Pancreas (tissue), 10 donors: ENCODE measurements around the gene BRCA1. TPM values are rescaled to one million over a fixed set of nuclear protein-coding genes. Genes with fewer than 3 reads are reported as not detected.

ENCODE experiments used
- ATAC-seq, 4 donors: fragments of 200-7000 bp; cut with Tn5 transposase; one replicate each; pipeline versions ENCODE4 v1.8.0 to v1.9.1; 2020; ENCODE audit warnings: mild to moderate bottlenecking in 4 of 4, moderate library complexity in 4 of 4
- DNase-seq, 6 donors: peaks; one replicate each; pipeline ENCODE4 v3.0.0-alpha.2; 2020
- FAIRE-seq: peaks from 2 replicates; lab custom pipeline; 2012; peaks lifted over from hg19 to GRCh38; lab: Jason Lieb, UNC
- H3K27ac ChIP-seq, 4 donors: fragments of 200-600 bp; sonication (generic); 1 replicate in 3 of 4; 2 replicates in 1 of 4; pipeline versions ENCODE4 v1.5.0 to v1.8.0; 2020
- H3K27me3 ChIP-seq, 4 donors: fragments of 200-600 bp; one replicate each; pipeline ENCODE4 v1.8.0; 2021
- H3K36me3 ChIP-seq, 3 donors: fragments of 200-600 bp; sonication (generic) in 1 of 3; one replicate each; pipeline versions ENCODE4 v1.5.0 to v1.8.0; 2020 to 2021
- H3K4me1 ChIP-seq, 3 donors: fragments of 200-600 bp; one replicate each; pipeline ENCODE4 v1.8.0; 2021
- H3K4me3 ChIP-seq, 4 donors: fragments of 200-600 bp; sonication (generic) in 2 of 4; one replicate each; pipeline versions ENCODE4 v1.5.0 to v1.8.0; 2020 to 2021
- H3K9me3 ChIP-seq, 4 donors: fragments of 200-600 bp; one replicate each; pipeline ENCODE4 v1.8.0; 2021
- WGBS, 2 donors: extraction: QIAGEN DNeasy Blood & Tissue Kit; methylation state at CpG; one replicate each; pipeline ENCODE4 v1.1.7; 2013; 5-methylcytosine and 5-hydroxymethylcytosine counted together
- intact Hi-C, 3 donors: fragments of 100-400 bp; cut with DNase I; formaldehyde crosslinking; loops; one replicate each; pipeline versions ENCODE4 v1.11.1 to v1.14.2; 2022
- polyA plus RNA-seq, 2 donors: library from polyadenylated mRNA; stranded (reverse); fragments of 200-250 nt; gene quantifications; one replicate each; pipeline ENCODE4 v1.2.3, GENCODE V29; 2013
- total RNA-seq, 6 donors: library from RNA; stranded (reverse); fragmentation: NEBNext Ultra II Directional in 4 of 6; extraction: Animal tissue kit (Norgen Biotek cat#: 25700) in 4 of 6; gene quantifications; one replicate each; pipeline versions ENCODE4 v1.2.1 to v1.2.4, GENCODE V29; 2021 to 2023
- TF ChIP-seq, protein P1 (sequence below), 4 donors: fragments of 200-600 bp; sonication (generic) in 3 of 4; IDR thresholded peaks; one replicate each; pipeline versions ENCODE4 v1.5.0 to v1.8.0; 2021; ENCODE audit warnings: antibody characterized with exemption in 4 of 4
- donor health status: healthy with polysubstance abuse.
- donor health status: DM: no; HTN: no; CAD: no; lungs with moderate emphysema.
- donor health status: DM: no; HTN: no; CAD: no.
- donor health status: control.
- donor health status: control.
- donor health status: Bipolar disorder and iron deficiency.
- donor health status: DM: yes; HTN: yes; CAD: no.
- donor health status: DM: no; HTN: no; CAD: no.
- donor health status: DM: no; HTN: no; CAD: no.
- donor health status: DM: yes; HTN: yes; CAD: no.

BRCA1 gene
- total and polyA plus RNA-seq, 8 donors = 1.1 to 4.6 (median 2.4) TPM

DNA sequence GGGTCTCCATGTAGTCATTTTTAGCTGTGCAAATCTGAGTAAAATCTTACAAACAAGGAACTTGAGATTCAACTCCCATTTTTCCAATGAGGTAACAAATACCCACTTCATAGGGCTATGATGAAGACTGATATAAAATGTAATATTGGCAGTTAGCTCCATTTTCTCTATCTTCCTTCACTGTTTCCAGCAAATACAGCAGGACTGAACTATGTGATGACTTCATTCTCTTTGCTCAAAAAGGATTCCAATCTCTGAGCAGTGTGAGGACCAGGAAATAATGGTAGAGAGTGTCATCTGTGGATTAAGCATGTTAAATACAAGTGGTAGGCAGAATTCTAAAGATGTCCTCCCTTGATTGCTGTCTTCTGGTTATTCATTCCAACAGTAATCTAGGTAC, 81.9 kb downstream of the BRCA1 start:
- DNase-seq (no peak), ATAC-seq (no peak), FAIRE-seq (no peak)
- Histone ChIP-seq H3K27ac (no peak overlapping the region), H3K27me3 (no peaks in the 10 kb centered on the region), H3K4me3 (no peak overlapping the region), H3K9me3 (no peaks in the 10 kb centered on the region), H3K36me3 (no peaks in the 10 kb centered on the region), H3K4me1 (no peaks in the 10 kb centered on the region)
- TF ChIP-seq, protein P1, sequence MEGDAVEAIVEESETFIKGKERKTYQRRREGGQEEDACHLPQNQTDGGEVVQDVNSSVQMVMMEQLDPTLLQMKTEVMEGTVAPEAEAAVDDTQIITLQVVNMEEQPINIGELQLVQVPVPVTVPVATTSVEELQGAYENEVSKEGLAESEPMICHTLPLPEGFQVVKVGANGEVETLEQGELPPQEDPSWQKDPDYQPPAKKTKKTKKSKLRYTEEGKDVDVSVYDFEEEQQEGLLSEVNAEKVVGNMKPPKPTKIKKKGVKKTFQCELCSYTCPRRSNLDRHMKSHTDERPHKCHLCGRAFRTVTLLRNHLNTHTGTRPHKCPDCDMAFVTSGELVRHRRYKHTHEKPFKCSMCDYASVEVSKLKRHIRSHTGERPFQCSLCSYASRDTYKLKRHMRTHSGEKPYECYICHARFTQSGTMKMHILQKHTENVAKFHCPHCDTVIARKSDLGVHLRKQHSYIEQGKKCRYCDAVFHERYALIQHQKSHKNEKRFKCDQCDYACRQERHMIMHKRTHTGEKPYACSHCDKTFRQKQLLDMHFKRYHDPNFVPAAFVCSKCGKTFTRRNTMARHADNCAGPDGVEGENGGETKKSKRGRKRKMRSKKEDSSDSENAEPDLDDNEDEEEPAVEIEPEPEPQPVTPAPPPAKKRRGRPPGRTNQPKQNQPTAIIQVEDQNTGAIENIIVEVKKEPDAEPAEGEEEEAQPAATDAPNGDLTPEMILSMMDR (IDR thresholded peaks at IDR 0.05) = no peak
- intact Hi-C loops = no loop called here

DNA sequence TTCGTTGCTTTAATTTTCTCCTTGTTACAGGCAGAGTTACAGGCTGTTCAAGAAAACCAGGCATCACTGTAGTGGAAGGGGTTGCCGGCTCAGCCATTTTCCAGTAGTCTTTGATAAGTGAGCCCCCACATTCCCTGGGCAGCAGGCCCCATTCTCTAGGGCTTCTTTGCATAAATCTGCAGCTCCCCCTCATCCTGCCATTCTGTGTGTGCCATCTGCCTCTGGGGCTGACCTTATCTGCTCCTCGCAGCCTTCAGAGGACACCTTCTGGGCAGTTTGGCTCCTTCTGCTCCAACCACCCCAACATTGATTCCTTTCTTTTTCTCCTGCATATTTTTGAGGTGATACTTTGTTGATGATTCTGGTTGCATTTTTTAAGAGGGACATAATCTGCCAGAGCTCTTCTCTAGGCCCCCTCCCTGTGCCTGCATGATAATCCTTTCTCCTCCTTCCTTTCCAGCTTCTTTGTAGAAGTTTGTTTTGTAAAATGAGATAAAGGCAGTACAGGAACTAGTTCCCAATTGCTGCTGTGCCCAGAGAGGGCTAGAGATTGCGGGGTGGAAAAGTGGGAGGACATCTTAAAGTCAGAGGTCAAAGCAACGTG, 83.0 kb downstream of the BRCA1 start:
- Histone ChIP-seq H3K27me3 (no peaks in the 10 kb centered on the region), H3K4me3 (no peak overlapping the region), H3K9me3 (no peaks in the 10 kb centered on the region), H3K27ac (no peak overlapping the region), H3K4me1 (no peaks in the 10 kb centered on the region), H3K36me3 (no peaks in the 10 kb centered on the region)
- intact Hi-C loops = no loop called here
- FAIRE-seq (no peak), ATAC-seq (no peak), DNase-seq (no peak)
- 78 to 83% methylated on average over 5 of the region's 5 CpGs for WGBS, 2 donors
- TF ChIP-seq, protein P1 (IDR thresholded peaks at IDR 0.05) = no peak

DNA sequence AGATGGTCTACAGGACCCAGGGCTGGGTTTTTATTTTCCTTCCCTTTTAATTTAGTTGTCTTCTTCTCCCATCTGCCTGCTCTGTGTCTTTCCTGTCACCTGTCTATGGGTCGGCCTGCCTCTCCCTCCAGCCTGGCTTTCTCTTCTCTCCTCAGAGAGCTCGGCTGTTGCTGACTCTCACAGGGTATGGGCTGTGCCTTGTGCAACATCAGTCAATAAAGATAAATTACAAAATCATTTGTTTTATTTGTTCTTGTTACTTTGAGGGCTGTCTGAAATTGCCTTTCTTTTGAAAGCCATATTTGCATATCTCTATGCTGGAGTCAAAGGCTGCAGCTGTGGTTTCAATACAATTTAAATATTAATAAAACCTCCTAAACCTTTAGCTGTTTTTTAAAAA, 84.5 kb downstream of the BRCA1 start:
- TF ChIP-seq, protein P1 (IDR thresholded peaks at IDR 0.05) = no peak
- Histone ChIP-seq H3K36me3 (no peaks in the 10 kb centered on the region), H3K27me3 (no peaks in the 10 kb centered on the region), H3K4me3 (no peak overlapping the region), H3K4me1 (no peaks in the 10 kb centered on the region), H3K9me3 (no peaks in the 10 kb centered on the region), H3K27ac (no peak overlapping the region)
- FAIRE-seq (no peak), DNase-seq (no peak), ATAC-seq (no peak)
- 46 to 66% methylated on average over 2 of the region's 2 CpGs for WGBS, 2 donors
- intact Hi-C loops = no loop called here

DNA sequence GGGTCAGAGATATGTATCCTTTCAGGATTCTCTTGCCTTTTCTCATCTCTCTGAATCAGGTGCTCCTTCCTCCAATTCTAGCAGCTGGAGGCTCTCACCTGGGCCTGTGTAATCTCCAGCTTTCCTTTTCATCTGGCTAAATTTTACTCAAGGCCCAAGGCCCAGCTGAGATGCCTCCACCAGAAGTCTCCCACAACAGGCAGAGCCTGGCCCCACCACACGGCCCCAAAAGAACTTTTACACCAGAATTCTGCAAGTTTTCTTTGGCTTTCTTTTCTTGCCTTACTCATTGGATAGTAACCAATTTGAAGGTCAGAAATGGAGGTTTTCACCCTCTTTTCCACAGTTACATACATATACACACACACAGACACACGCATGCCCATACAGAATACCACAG, 85.5 kb downstream of the BRCA1 start:
- no peaks in the 10 kb centered on the region for H3K9me3 ChIP-seq
- no peaks in the 10 kb centered on the region for H3K27me3 ChIP-seq
- DNase-seq = no peak
- TF ChIP-seq, protein P1 (IDR thresholded peaks at IDR 0.05) = no peak
- no peak overlapping the region for H3K4me3 ChIP-seq
- intact Hi-C loops = no loop called here
- no peak for ATAC-seq
- no peak overlapping the region for H3K27ac ChIP-seq
- H3K36me3 ChIP-seq = no peaks in the 10 kb centered on the region
- no peak for FAIRE-seq
- H3K4me1 ChIP-seq = no peaks in the 10 kb centered on the region
- WGBS, 2 donors = 84 to 94% methylated on average over 2 of the region's 2 CpGs

DNA sequence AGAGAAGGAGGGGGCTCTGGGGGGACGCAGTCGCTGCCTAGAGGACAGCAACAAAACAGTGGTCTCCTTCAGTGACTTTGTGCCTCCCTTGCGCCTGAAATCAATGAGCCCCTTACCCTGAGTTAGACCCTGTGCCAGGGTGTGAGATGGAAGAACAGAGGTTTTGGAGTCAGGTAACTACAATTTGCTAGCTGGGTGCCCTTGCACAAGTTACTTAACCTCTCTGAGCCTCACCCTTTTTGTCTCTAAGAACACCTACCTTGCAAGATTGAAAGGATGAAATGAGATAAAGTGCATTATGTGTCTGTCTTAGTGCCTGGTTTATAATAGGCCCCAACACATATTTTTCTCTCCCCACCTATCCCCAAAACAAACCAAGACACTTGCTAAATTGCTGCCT, 90.3 kb downstream of the BRCA1 start:
- H3K27ac ChIP-seq = no peak overlapping the region
- H3K36me3 ChIP-seq = no peaks in the 10 kb centered on the region
- no peaks in the 10 kb centered on the region for H3K27me3 ChIP-seq
- no peaks in the 10 kb centered on the region for H3K9me3 ChIP-seq
- no peak for ATAC-seq
- H3K4me1 ChIP-seq = no peaks in the 10 kb centered on the region
- WGBS, 2 donors = 91 to 92% methylated on average over 3 of the region's 3 CpGs
- intact Hi-C loops = no loop called here
- no peak for FAIRE-seq
- no peak for DNase-seq
- TF ChIP-seq, protein P1 (IDR thresholded peaks at IDR 0.05) = no peak
- H3K4me3 ChIP-seq = no peak overlapping the region
